GM23338 (cell line): ENCODE results near the gene CLEC18C.
"Not testable (repeated sequence)": the region's sequence is repeated elsewhere in the genome, so short reads cannot be mapped to it uniquely, and the experiment has no call there.

Source experiments
- CREB1 ChIP-seq: fragments of 250-450 bp; sonication (Bioruptor Pico); IDR thresholded peaks from 2 replicates; pipeline ENCODE4 v1.5.0; 2020; ENCODE audit warnings: low read depth, mild to moderate bottlenecking, moderate library complexity
- CTCF ChIP-seq, 2 experiments: fragments of 200-600 bp in 1 of 2; sonication (generic) in 1 of 2; conservative IDR thresholded peaks; 2 replicates each; pipeline versions ENCODE4 v1.5.1 to v1.6.1; 2016 to 2017; ENCODE audit warnings: antibody characterized with exemption in 2 of 2, low read depth in 2 of 2, mild to moderate bottlenecking in 2 of 2, moderate library complexity in 1 of 2
- ETS1 ChIP-seq: IDR thresholded peaks from 2 replicates; pipeline ENCODE4 v1.6.1; 2016; ENCODE audit warnings: antibody characterized with exemption
- EZH2 ChIP-seq: fragments of 200-600 bp; sonication (generic); IDR thresholded peaks from one replicate; pipeline ENCODE4 v1.8.0; 2017; ENCODE audit warnings: antibody characterized with exemption, mild to moderate bottlenecking, low read depth; ENCODE audit not compliant: unreplicated experiment
- EZH2phosphoT487 ChIP-seq: fragments of 200-600 bp; sonication (generic); IDR thresholded peaks from one replicate; pipeline ENCODE4 v1.8.1; 2018; ENCODE audit warnings: antibody characterized with exemption; ENCODE audit not compliant: unreplicated experiment
- JUNB ChIP-seq: IDR thresholded peaks from one replicate; pipeline ENCODE4 v1.6.1; 2016; ENCODE audit warnings: antibody characterized with exemption; ENCODE audit not compliant: unreplicated experiment
- POLR2AphosphoS5 ChIP-seq: IDR thresholded peaks from 2 replicates; pipeline ENCODE4 v1.6.1; 2016; ENCODE audit warnings: antibody characterized with exemption, low read depth
- REST ChIP-seq: IDR thresholded peaks from one replicate; pipeline ENCODE4 v1.6.1; 2018; ENCODE audit warnings: antibody characterized with exemption; ENCODE audit not compliant: unreplicated experiment
- ZNF462 ChIP-seq: fragments of 250-450 bp; sonication (Bioruptor Pico); IDR thresholded peaks from 2 replicates; pipeline ENCODE4 v1.5.0; 2020; ENCODE audit warnings: mild to moderate bottlenecking, moderate library complexity

GRCh38 chr16:70126226-70126625, 47.4 kb upstream of the CLEC18C start:
- not testable (repeated sequence) for TF ChIP-seq CTCF (conservative IDR thresholded peaks at IDR 0.05; ENCODE audit: low read depth in 2 of 2); JUNB; EZH2; POLR2AphosphoS5; ZNF462 (CRISPR knock-in tag); EZH2phosphoT487; REST; CREB1 (CRISPR knock-in tag); ETS1
